Forelimb muscle (tissue), 1 donor: Measurements from ENCODE around the gene MSMO1. TPM values are rescaled to one million over a fixed set of nuclear protein-coding genes. Genes with fewer than 3 reads are reported as not detected.
"Not testable (repeated sequence)": the region's sequence is repeated elsewhere in the genome, so short reads cannot be mapped to it uniquely, and the experiment has no call there.

ENCODE experiments used
- DNase-seq: peaks from one replicate; pipeline ENCODE4 v3.0.0-alpha.2; 2013; ENCODE audit warnings: low read depth
- polyA plus RNA-seq: library from polyadenylated mRNA; unstranded; fragments of 120-200 nt; gene quantifications from one replicate; pipeline ENCODE4 v1.2.1, GENCODE V29; 2013; ENCODE audit not compliant: insufficient read length

The MSMO1 gene
- 25.0 TPM for polyA plus RNA-seq

- peak; percentile 99 for DNase-seq
Measured at GRCh38 chr4:165327211-165328100, at the start of gene MSMO1. MSMO1 (plus strand) TSS chr4:165327669; CDS start chr4:165333371, 5,702 bp downstream.

- not testable (repeated sequence) for DNase-seq
Measured at GRCh38 chr4:165279531-165279930, 47.9 kb upstream of the MSMO1 start.

GRCh38 chr4:165284697-165285096, 42.8 kb upstream of the MSMO1 start:
- not testable (repeated sequence) for DNase-seq

GRCh38 chr4:165286619-165287340, 40.7 kb upstream of the MSMO1 start:
- DNase-seq, result not testable (repeated sequence)

- no peak for DNase-seq
Measured at GRCh38 chr4:165288226-165288625, 39.2 kb upstream of the MSMO1 start.

GRCh38 chr4:165288639-165289422, 38.6 kb upstream of the MSMO1 start:
- DNase-seq, result no peak

GRCh38 chr4:165289423-165289785, 38.1 kb upstream of the MSMO1 start:
- no peak for DNase-seq

GRCh38 chr4:165293061-165293460, 34.4 kb upstream of the MSMO1 start:
- DNase-seq, result no peak

- no peak for DNase-seq
Measured at GRCh38 chr4:165293927-165294649, 33.4 kb upstream of the MSMO1 start.

- no peak for DNase-seq
Measured at GRCh38 chr4:165294907-165295306, 32.6 kb upstream of the MSMO1 start.

GRCh38 chr4:165297626-165298025, 29.8 kb upstream of the MSMO1 start:
- no peak for DNase-seq

- DNase-seq, result no peak
Measured at GRCh38 chr4:165299399-165300060, 27.9 kb upstream of the MSMO1 start.

GRCh38 chr4:165301833-165302232, 25.6 kb upstream of the MSMO1 start:
- no peak for DNase-seq

- no peak for DNase-seq
Measured at GRCh38 chr4:165302658-165303057, 24.8 kb upstream of the MSMO1 start.

GRCh38 chr4:165308166-165308565, 19.3 kb upstream of the MSMO1 start:
- no peak for DNase-seq

GRCh38 chr4:165308606-165309005, 18.9 kb upstream of the MSMO1 start:
- no peak for DNase-seq

- no peak for DNase-seq
Measured at GRCh38 chr4:165309456-165309855, 18.0 kb upstream of the MSMO1 start.

GRCh38 chr4:165312506-165312905, 15.0 kb upstream of the MSMO1 start:
- DNase-seq, result no peak

GRCh38 chr4:165319030-165319429, 8.4 kb upstream of the MSMO1 start:
- DNase-seq, result no peak

- DNase-seq, result no peak
Measured at GRCh38 chr4:165319509-165319908, 8.0 kb upstream of the MSMO1 start.
